Stimulated activated CD8-positive, alpha-beta memory T cell treated with anti-CD3 and anti-CD28 coated beads, Interleukin-12 subunit alpha, Interleukin-12 subunit beta, amount 100 ng/mL, for 24 hours (primary cell): ENCODE measurements around the gene TLK1.

Experiments
- DNase-seq: peaks from one replicate; pipeline ENCODE4 v3.0.0-alpha.2; 2020; ENCODE audit errors: extremely low read depth

Gene TLK1

GRCh38 chr2:171160119-171160955, at the start of gene TLK1:
TSS of gene TLK1 (minus strand) at chr2:171160893. CDS start at chr2:171160428, 465 bp downstream.
- DNase-seq = peak; percentile 38

- no peak for DNase-seq
Measured at GRCh38 chr2:171210216-171210863, 49.6 kb upstream of the TLK1 start.

- DNase-seq = no peak
Measured at GRCh38 chr2:171208657-171209056, 48.0 kb upstream of the TLK1 start.

GRCh38 chr2:171206422-171207115, 45.9 kb upstream of the TLK1 start:
- no peak for DNase-seq

- no peak for DNase-seq
Measured at GRCh38 chr2:171205551-171205950, 44.9 kb upstream of the TLK1 start.

GRCh38 chr2:171201767-171202166, 41.1 kb upstream of the TLK1 start:
- no peak for DNase-seq

GRCh38 chr2:171201271-171201670, 40.6 kb upstream of the TLK1 start:
- no peak for DNase-seq

- DNase-seq = no peak
Measured at GRCh38 chr2:171200469-171200868, 39.8 kb upstream of the TLK1 start.

GRCh38 chr2:171191021-171191420, 30.3 kb upstream of the TLK1 start:
- no peak for DNase-seq

GRCh38 chr2:171187819-171188218, 27.1 kb upstream of the TLK1 start:
- no peak for DNase-seq

GRCh38 chr2:171187177-171187576, 26.5 kb upstream of the TLK1 start:
- DNase-seq = no peak

- DNase-seq = no peak
Measured at GRCh38 chr2:171185941-171186340, 25.2 kb upstream of the TLK1 start.

GRCh38 chr2:171185165-171185818, 24.6 kb upstream of the TLK1 start:
- DNase-seq = no peak

- no peak for DNase-seq
Measured at GRCh38 chr2:171181064-171182049, 20.7 kb upstream of the TLK1 start.

GRCh38 chr2:171180229-171180930, 19.7 kb upstream of the TLK1 start:
- DNase-seq = no peak

- no peak for DNase-seq
Measured at GRCh38 chr2:171178993-171179392, 18.3 kb upstream of the TLK1 start.

GRCh38 chr2:171176516-171176915, 15.8 kb upstream of the TLK1 start:
- no peak for DNase-seq

GRCh38 chr2:171174075-171174474, 13.4 kb upstream of the TLK1 start:
- DNase-seq = no peak

GRCh38 chr2:171173087-171173486, 12.4 kb upstream of the TLK1 start:
- no peak for DNase-seq

GRCh38 chr2:171171808-171172207, 11.1 kb upstream of the TLK1 start:
- no peak for DNase-seq
